Peyer's patch (tissue), 4 donors: ENCODE results near the gene EN1.

Experiments
- POLR2A ChIP-seq, 2 donors: fragments of 450-650 bp; IDR thresholded peaks; one replicate each; pipeline ENCODE4 v1.5.1; 2017; ENCODE audit warnings: antibody characterized with exemption in 2 of 2, mild to moderate bottlenecking in 2 of 2, moderate library complexity in 2 of 2
- TF ChIP-seq, protein P1 (sequence below), 6 experiments: fragments of 450-650 bp in 4 of 6; fragments of 200-600 bp in 2 of 6; sonication (generic) in 1 of 6; IDR thresholded peaks; one replicate each; pipeline ENCODE4 v1.5.1; 2017 to 2019; ENCODE audit warnings: antibody characterized with exemption in 6 of 6, mild to moderate bottlenecking in 3 of 6, moderate library complexity in 1 of 6

DNA sequence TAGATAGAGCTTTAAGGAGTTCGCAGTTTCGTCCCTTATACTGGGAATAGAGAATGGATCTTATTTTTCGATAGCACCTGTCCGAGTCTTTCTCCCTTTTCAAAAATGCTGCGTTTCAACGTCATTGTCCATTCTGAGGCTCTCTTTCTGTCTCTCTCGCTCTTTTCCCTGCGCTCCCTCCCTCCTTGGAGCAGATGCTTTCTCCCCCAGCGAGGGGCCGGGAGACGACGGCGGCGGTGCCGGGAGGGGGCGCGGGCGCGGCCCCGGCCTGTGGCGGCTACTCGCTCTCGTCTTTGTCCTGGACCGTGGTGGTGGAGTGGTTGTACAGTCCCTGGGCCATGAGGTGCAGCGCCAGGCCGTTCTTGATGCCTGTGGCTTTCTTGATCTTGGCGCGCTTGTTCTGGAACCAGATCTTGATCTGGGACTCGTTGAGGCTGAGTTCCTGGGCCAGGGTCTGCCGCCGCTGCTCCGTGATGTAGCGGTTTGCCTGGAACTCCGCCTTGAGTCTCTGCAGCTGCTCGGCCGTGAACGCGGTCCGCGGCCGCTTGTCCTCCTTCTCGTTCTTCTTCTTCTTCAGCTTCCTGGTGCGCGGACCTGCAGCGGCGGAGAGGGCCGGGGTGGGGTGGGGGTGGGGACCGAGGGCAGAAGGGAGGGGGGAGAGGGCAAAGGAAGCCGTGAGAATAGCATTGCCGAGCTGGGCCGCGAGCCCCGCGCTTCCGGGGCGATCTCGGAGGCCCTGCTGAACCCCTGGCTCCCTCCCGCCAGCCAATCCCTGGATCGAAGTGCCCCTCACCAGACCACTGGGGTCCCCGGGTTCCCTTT, 4.6 kb downstream of the EN1 start:
- TF ChIP-seq, protein P1, sequence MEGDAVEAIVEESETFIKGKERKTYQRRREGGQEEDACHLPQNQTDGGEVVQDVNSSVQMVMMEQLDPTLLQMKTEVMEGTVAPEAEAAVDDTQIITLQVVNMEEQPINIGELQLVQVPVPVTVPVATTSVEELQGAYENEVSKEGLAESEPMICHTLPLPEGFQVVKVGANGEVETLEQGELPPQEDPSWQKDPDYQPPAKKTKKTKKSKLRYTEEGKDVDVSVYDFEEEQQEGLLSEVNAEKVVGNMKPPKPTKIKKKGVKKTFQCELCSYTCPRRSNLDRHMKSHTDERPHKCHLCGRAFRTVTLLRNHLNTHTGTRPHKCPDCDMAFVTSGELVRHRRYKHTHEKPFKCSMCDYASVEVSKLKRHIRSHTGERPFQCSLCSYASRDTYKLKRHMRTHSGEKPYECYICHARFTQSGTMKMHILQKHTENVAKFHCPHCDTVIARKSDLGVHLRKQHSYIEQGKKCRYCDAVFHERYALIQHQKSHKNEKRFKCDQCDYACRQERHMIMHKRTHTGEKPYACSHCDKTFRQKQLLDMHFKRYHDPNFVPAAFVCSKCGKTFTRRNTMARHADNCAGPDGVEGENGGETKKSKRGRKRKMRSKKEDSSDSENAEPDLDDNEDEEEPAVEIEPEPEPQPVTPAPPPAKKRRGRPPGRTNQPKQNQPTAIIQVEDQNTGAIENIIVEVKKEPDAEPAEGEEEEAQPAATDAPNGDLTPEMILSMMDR (IDR thresholded peaks at IDR 0.05) = no peak
- TF ChIP-seq POLR2A (IDR thresholded peaks at IDR 0.05) = no peak
